ENCODE results near the gene TCF23. TPM values are rescaled to one million over a fixed set of nuclear protein-coding genes. Genes with fewer than 3 reads are reported as not detected.

Gene TCF23
- total and polyA plus RNA-seq, 7 donors: 0.05 to 0.63 (median 0.13) TPM; not detected in 3

DNA sequence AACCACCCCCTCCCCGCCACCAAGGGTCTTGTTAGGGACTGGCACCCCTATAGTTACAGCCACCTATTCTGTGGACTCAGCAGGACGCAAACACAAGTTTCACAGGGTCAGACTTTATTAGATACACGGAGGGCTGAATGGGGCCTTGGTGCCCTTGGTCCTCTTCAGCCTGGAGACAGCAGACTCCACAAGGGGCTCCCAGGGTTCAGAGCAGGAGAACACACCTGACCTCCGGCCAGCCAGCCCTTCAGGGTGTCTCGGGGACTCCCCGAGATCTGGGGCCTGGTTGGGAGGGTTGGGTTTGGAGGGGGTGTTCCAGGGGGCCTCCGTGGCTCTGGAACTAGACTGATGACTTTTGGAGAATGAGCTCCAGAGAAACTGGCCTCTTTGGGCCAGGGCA is 12.1 kb upstream of the TCF23 start:
- no peak for DNase-seq
- intact Hi-C loops (cut with DNase I): no loop called here
- TF ChIP-seq, protein P1, sequence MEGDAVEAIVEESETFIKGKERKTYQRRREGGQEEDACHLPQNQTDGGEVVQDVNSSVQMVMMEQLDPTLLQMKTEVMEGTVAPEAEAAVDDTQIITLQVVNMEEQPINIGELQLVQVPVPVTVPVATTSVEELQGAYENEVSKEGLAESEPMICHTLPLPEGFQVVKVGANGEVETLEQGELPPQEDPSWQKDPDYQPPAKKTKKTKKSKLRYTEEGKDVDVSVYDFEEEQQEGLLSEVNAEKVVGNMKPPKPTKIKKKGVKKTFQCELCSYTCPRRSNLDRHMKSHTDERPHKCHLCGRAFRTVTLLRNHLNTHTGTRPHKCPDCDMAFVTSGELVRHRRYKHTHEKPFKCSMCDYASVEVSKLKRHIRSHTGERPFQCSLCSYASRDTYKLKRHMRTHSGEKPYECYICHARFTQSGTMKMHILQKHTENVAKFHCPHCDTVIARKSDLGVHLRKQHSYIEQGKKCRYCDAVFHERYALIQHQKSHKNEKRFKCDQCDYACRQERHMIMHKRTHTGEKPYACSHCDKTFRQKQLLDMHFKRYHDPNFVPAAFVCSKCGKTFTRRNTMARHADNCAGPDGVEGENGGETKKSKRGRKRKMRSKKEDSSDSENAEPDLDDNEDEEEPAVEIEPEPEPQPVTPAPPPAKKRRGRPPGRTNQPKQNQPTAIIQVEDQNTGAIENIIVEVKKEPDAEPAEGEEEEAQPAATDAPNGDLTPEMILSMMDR (IDR thresholded peaks at IDR 0.05): no peak
- Histone ChIP-seq H3K27me3 (ENCODE audit: insufficient read depth in 3 of 3, low read length in 2 of 3) (no peaks in the 10 kb centered on the region), H3K4me1 (peaks cover 12% of the 10 kb centered on the region), H3K9me3 (no peaks in the 10 kb centered on the region), H3K27ac (no peak overlapping the region), H3K36me3 (ENCODE audit: insufficient read depth in 1 of 2, low read depth in 1 of 2) (peaks cover 0 to 17% of the 10 kb centered on the region in 2 donors), H3K4me3 (no peak overlapping the region)
- ATAC-seq: no peak
- whole genome bisulfite sequencing, 3 donors: 88 to 92% (median 89%) methylated on average over 7 of the region's 7 CpGs

GRCh38 chr2:27137322-27137935 is 11.4 kb upstream of the TCF23 start:
- Histone ChIP-seq H3K27ac (no peak overlapping the region), H3K27me3 (ENCODE audit: insufficient read depth in 3 of 3, low read length in 2 of 3) (no peaks in the 10 kb centered on the region), H3K9me3 (no peaks in the 10 kb centered on the region), H3K4me3 (no peak overlapping the region), H3K4me1 (peaks cover 12% of the 10 kb centered on the region), H3K36me3 (ENCODE audit: insufficient read depth in 1 of 2, low read depth in 1 of 2) (peaks cover 0 to 10% of the 10 kb centered on the region in 2 donors)
- WGBS, 3 donors: 89 to 93% (median 93%) methylated on average over 21 of the region's 21 CpGs
- ATAC-seq (no peak), DNase-seq (no peak)
- intact Hi-C loops (cut with DNase I): no loop called here
- TF ChIP-seq, protein P1 (IDR thresholded peaks at IDR 0.05): no peak

DNA sequence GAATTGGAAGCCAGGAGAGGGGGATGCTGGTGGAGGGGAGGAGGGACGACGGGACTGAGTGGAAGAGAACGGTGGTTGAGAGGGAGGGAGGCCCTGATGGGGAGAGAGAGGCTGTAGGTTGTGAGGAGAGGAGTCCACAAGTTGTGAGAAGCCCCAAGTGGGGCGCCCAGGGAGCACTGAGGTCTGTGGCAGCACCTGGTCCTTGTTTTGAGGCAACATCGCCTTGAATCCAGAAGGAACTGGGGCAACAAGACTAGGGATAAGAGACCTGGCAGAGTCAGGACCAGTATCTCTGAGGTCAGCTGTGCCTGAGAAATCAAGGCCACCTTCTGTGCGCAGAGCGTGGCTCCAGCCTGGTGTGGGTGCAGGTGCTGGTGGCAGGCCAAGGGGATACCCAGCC is 10.7 kb upstream of the TCF23 start:
- Histone ChIP-seq H3K27me3 (ENCODE audit: insufficient read depth in 3 of 3, low read length in 2 of 3) (no peaks in the 10 kb centered on the region), H3K27ac (no peak overlapping the region), H3K4me1 (peaks cover 8% of the 10 kb centered on the region), H3K36me3 (ENCODE audit: insufficient read depth in 1 of 2, low read depth in 1 of 2) (peaks cover 0 to 3% of the 10 kb centered on the region in 2 donors), H3K4me3 (no peak overlapping the region), H3K9me3 (no peaks in the 10 kb centered on the region)
- no peak for ATAC-seq
- no peak for DNase-seq
- intact Hi-C loops (cut with DNase I): no loop called here
- WGBS, 3 donors: 76 to 82% (median 79%) methylated on average over 7 of the region's 7 CpGs
- TF ChIP-seq, protein P1 (IDR thresholded peaks at IDR 0.05): no peak

GRCh38 chr2:27139310-27139709 is 9.5 kb upstream of the TCF23 start, which contains the start of gene PRR30:
TSS of gene PRR30 (minus strand) at chr2:27139410. CDS start at chr2:27138329, 1,081 bp downstream.
- no peaks in the 10 kb centered on the region for H3K36me3 ChIP-seq (ENCODE audit: insufficient read depth in 1 of 2, low read depth in 1 of 2)
- H3K4me3 ChIP-seq: no peak within 1 kb of the TSS
- no peaks in the 10 kb centered on the region for H3K27me3 ChIP-seq (ENCODE audit: insufficient read depth in 3 of 3, low read length in 2 of 3)
- H3K9me3 ChIP-seq: no peaks in the 10 kb centered on the region
- TF ChIP-seq, protein P1 (IDR thresholded peaks at IDR 0.05): no peak
- ATAC-seq (no peak), DNase-seq (no peak)
- WGBS, 3 donors: 71 to 75% (median 71%) methylated on average over 4 of the region's 4 CpGs
- no peaks in the 10 kb centered on the region for H3K4me1 ChIP-seq
- no peak within 1 kb of the TSS for H3K27ac ChIP-seq
- intact Hi-C loops (cut with DNase I): no loop called here

- TF ChIP-seq, protein P1 (IDR thresholded peaks at IDR 0.05): no peak
- no peaks in the 10 kb centered on the region for H3K27me3 ChIP-seq (ENCODE audit: insufficient read depth in 3 of 3, low read length in 2 of 3)
- H3K9me3 ChIP-seq: no peaks in the 10 kb centered on the region
- no peak for DNase-seq
- H3K36me3 ChIP-seq (ENCODE audit: insufficient read depth in 1 of 2, low read depth in 1 of 2): no peaks in the 10 kb centered on the region
- intact Hi-C loops (cut with DNase I): loop anchor here in 1 of 2 donors (5.0 kb wide), 1 partner anchor 34 kb away; no protein-coding TSS in a partner anchor
- H3K4me1 ChIP-seq: no peaks in the 10 kb centered on the region
- no peak overlapping the region for H3K4me3 ChIP-seq
- no peak for ATAC-seq
- 87 to 100% (median 92%) methylated on average over 1 of the region's 1 CpG for WGBS, 3 donors
- H3K27ac ChIP-seq: no peak overlapping the region
Observed at GRCh38 chr2:27143285-27143684, 5.5 kb upstream of the TCF23 start.

All from psoas muscle (tissue), 8 donors.